SH-SY5Y (cell line): ENCODE data around the gene SYMPK.

Experiments
- GATA2 ChIP-seq: IDR thresholded peaks from 2 replicates; pipeline ENCODE4 v1.6.1; 2011; ENCODE audit warnings: mild to moderate bottlenecking, low read depth, low read length
- GATA3 ChIP-seq: IDR thresholded peaks from 2 replicates; pipeline ENCODE4 v1.6.1; 2011; ENCODE audit warnings: low read depth, mild to moderate bottlenecking, low read length, moderate library complexity

- TF ChIP-seq GATA2: no peak
- no peak for TF ChIP-seq GATA3
Observed at GRCh38 chr19:45901432-45901911, 38.5 kb upstream of the SYMPK start.
